ENCODE measurements around the gene PPP3R1. TPM values are rescaled to one million over a fixed set of nuclear protein-coding genes. Genes with fewer than 3 reads are reported as not detected.

Gene PPP3R1
- total RNA-seq, 2 experiments from 2014 or later = 69.8 to 70.3 TPM

- DNase-seq (peak in 8 of 14 experiments; percentile 3 to 74 (median 24)), ATAC-seq (ENCODE audit: poor library complexity) (peak; percentile 73)
- Histone ChIP-seq H3K27me3 (ENCODE audit: control insufficient read depth in 1 of 2, insufficient read depth in 2 of 2, low read length in 2 of 2) (peaks cover 0 to 4% of the 10 kb centered on the region in 2 experiments), H3K4me1 (ENCODE audit: insufficient read depth, low read length) (no peaks in the 10 kb centered on the region), H3K36me3 (ENCODE audit: insufficient read depth, low read length) (no peaks in the 10 kb centered on the region), H3K4me3 (ENCODE audit: low read length) (no peak overlapping the region), H3K9me3 (ENCODE audit: control insufficient read depth in 1 of 2, insufficient read depth in 1 of 2, low read length in 2 of 2) (no peaks in the 10 kb centered on the region), H3K27ac (ENCODE audit: low read depth in 1 of 2, low read length in 2 of 2) (no peak overlapping the region)
- Mint-ChIP-seq H3K4me3 (no peak overlapping the region), H3K4me1 (ENCODE audit: low read depth) (no peaks in the 10 kb centered on the region), H3K27ac (no peak overlapping the region), H3K9me3 (no peaks in the 10 kb centered on the region), H3K36me3 (ENCODE audit: low read depth) (no peaks in the 10 kb centered on the region), H3K27me3 (peaks cover 36% of the 10 kb centered on the region)
- CTCF ChIA-PET = interaction anchor here (0.5 to 3.2 kb wide), 13 partner anchors 9 to 160 kb away, joined by 3 to 19 read pairs (median 4); partner anchors contain the start of gene PPP3R1
- TF ChIP-seq CTCF (IDR thresholded peaks at IDR 0.05) = peak; percentile 83
- POLR2A ChIA-PET = interaction anchor here (1.1 to 1.7 kb wide), 3 partner anchors 30 to 161 kb away, joined by 3 to 7 read pairs (median 4); partner anchors contain the start of gene PPP3R1
- intact Hi-C loops (cut with DNase I, micrococcal nuclease) = loop anchor here (1.0 to 5.0 kb wide), 4 partner anchors 86 to 161 kb away; no protein-coding TSS in a partner anchor
Observed at GRCh38 chr2:68282811-68283418, 30.6 kb upstream of the PPP3R1 start.

DNA sequence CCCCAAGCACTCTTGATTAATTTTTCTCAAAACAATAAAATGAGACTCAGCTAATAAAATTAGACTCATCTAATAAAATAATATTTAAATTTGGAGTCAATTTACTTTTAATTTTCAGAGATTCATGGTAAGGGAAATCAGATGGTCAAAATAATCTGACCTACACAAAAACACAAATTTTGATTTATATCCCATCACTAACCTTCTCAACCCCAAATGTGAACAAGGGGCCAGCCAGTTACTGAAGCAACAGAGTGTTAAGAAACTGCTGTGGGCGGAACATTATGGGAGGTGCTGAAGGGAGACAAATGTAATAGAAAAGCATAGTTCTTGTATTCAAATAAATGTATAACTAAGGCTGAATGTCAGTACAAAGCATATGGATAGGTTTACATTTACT, 28.5 kb upstream of the PPP3R1 start:
- Histone ChIP-seq H3K27me3 (ENCODE audit: control insufficient read depth in 1 of 2, insufficient read depth in 2 of 2, low read length in 2 of 2) (peaks cover 0 to 6% of the 10 kb centered on the region in 2 experiments), H3K4me3 (ENCODE audit: low read length) (no peak overlapping the region), H3K27ac (ENCODE audit: low read depth in 1 of 2, low read length in 2 of 2) (no peak overlapping the region), H3K4me1 (ENCODE audit: insufficient read depth, low read length) (no peaks in the 10 kb centered on the region), H3K9me3 (ENCODE audit: control insufficient read depth in 1 of 2, insufficient read depth in 1 of 2, low read length in 2 of 2) (no peaks in the 10 kb centered on the region), H3K36me3 (ENCODE audit: insufficient read depth, low read length) (no peaks in the 10 kb centered on the region)
- H3K4me1 Mint-ChIP-seq (ENCODE audit: low read depth) = no peaks in the 10 kb centered on the region
- ATAC-seq (ENCODE audit: poor library complexity) (no peak), DNase-seq (no peak)
- no peaks in the 10 kb centered on the region for H3K36me3 Mint-ChIP-seq (ENCODE audit: low read depth)
- H3K4me3 Mint-ChIP-seq = no peak overlapping the region
- no peaks in the 10 kb centered on the region for H3K9me3 Mint-ChIP-seq
- peaks cover 25% of the 10 kb centered on the region for H3K27me3 Mint-ChIP-seq
- POLR2A ChIA-PET = no interaction called here
- intact Hi-C loops (cut with DNase I, micrococcal nuclease) = loop anchor here (5.0 kb wide), 2 partner anchors 83 to 162 kb away; no protein-coding TSS in a partner anchor
- CTCF ChIA-PET = interaction anchor here (1.8 kb wide), 1 partner anchor 159 kb away, joined by 4 read pairs; no protein-coding TSS in a partner anchor
- TF ChIP-seq CTCF (IDR thresholded peaks at IDR 0.05) = no peak
- H3K27ac Mint-ChIP-seq = no peak overlapping the region

DNA sequence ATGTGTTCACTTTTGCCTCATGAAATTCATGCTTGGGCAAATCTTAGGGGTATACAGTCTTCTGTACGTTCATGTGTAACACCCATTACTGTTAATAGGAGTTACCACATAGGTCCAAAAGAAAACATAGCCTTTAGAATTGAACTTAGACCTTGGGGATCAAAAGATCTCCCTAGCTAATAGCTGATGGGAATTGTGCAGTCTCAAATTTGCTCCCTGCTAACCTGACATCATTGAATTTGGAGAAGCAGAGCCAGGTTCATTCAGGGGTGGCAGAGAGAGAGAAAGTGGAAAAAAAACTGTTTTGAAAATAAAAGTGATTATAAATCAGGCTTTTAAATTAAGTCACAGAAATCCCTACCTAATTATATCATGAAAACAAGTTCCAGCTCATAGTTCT, 28.0 kb upstream of the PPP3R1 start:
- H3K27me3 ChIP-seq (ENCODE audit: control insufficient read depth in 1 of 2, insufficient read depth in 2 of 2, low read length in 2 of 2) = peaks cover 0 to 6% of the 10 kb centered on the region in 2 experiments
- H3K4me3 ChIP-seq (ENCODE audit: low read length) = no peak overlapping the region
- no peaks in the 10 kb centered on the region for H3K36me3 Mint-ChIP-seq (ENCODE audit: low read depth)
- H3K9me3 Mint-ChIP-seq = no peaks in the 10 kb centered on the region
- no peaks in the 10 kb centered on the region for H3K4me1 Mint-ChIP-seq (ENCODE audit: low read depth)
- intact Hi-C loops (cut with DNase I, micrococcal nuclease) = loop anchor here (5.0 kb wide), 2 partner anchors 83 to 162 kb away; no protein-coding TSS in a partner anchor
- CTCF ChIA-PET = interaction anchor here (1.8 kb wide), 1 partner anchor 158 kb away, joined by 4 read pairs; no protein-coding TSS in a partner anchor
- H3K4me1 ChIP-seq (ENCODE audit: insufficient read depth, low read length) = no peaks in the 10 kb centered on the region
- no peaks in the 10 kb centered on the region for H3K9me3 ChIP-seq (ENCODE audit: control insufficient read depth in 1 of 2, insufficient read depth in 1 of 2, low read length in 2 of 2)
- no peak for ATAC-seq (ENCODE audit: poor library complexity)
- H3K4me3 Mint-ChIP-seq = no peak overlapping the region
- H3K27me3 Mint-ChIP-seq = peaks cover 23% of the 10 kb centered on the region
- no peaks in the 10 kb centered on the region for H3K36me3 ChIP-seq (ENCODE audit: insufficient read depth, low read length)
- DNase-seq = no peak
- no peak overlapping the region for H3K27ac Mint-ChIP-seq
- H3K27ac ChIP-seq (ENCODE audit: low read depth in 1 of 2, low read length in 2 of 2) = no peak overlapping the region
- POLR2A ChIA-PET = no interaction called here
- TF ChIP-seq CTCF (IDR thresholded peaks at IDR 0.05) = no peak

All from CD4-positive, alpha-beta T cell (primary cell).